ENCODE results near the gene TRO.

TRO gene

DNA sequence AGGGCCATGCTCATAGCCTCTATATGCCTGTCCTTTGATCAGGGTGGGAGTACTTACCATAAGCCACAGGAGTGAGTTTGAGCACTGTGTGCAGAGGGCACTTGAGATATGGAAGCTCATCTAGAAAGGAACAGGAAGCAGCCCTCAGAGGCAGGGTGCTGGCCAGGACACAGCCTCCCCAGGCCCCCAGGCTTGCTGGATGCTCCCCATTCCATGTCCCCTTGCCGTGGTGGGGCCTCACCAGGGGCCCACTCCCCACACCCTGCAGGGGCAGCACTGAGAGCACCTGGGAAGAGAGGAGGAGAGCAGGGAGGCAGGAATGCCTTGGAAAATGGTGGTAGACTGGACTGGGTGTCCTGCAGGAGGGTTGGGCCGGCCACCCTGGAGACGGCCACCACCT, 14.3 kb downstream of the TRO start:
- no peak overlapping the region for H3K4me3 ChIP-seq
- TF ChIP-seq, protein P1, sequence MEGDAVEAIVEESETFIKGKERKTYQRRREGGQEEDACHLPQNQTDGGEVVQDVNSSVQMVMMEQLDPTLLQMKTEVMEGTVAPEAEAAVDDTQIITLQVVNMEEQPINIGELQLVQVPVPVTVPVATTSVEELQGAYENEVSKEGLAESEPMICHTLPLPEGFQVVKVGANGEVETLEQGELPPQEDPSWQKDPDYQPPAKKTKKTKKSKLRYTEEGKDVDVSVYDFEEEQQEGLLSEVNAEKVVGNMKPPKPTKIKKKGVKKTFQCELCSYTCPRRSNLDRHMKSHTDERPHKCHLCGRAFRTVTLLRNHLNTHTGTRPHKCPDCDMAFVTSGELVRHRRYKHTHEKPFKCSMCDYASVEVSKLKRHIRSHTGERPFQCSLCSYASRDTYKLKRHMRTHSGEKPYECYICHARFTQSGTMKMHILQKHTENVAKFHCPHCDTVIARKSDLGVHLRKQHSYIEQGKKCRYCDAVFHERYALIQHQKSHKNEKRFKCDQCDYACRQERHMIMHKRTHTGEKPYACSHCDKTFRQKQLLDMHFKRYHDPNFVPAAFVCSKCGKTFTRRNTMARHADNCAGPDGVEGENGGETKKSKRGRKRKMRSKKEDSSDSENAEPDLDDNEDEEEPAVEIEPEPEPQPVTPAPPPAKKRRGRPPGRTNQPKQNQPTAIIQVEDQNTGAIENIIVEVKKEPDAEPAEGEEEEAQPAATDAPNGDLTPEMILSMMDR (IDR thresholded peaks at IDR 0.05), result no peak
- H3K27ac ChIP-seq, result no peak overlapping the region
- no peak for DNase-seq (ENCODE audit: low spot score)

DNA sequence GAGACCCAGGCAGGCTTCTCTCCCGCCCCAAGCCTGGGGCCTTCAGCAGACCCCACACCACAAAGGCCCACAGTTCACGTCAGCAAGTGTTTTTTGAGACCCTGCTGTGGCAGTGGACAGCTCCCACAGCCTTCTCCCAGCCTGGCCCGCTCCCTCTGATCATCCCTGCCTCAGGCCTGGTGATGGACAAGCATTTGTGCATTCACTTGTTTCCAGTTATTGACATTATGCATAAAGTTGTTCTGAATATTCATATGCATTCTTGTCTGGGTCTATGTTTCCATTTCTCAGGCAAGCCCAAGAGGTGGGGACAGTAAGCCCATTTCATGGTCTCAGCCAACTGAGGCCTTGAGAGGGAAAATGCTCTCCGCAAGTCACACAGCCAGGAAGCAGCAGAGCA, 14.7 kb downstream of the TRO start:
- Histone ChIP-seq H3K4me3 (no peak overlapping the region), H3K27ac (no peak overlapping the region)
- no peak for DNase-seq (ENCODE audit: low spot score)
- TF ChIP-seq, protein P1 (IDR thresholded peaks at IDR 0.05), result no peak

DNA sequence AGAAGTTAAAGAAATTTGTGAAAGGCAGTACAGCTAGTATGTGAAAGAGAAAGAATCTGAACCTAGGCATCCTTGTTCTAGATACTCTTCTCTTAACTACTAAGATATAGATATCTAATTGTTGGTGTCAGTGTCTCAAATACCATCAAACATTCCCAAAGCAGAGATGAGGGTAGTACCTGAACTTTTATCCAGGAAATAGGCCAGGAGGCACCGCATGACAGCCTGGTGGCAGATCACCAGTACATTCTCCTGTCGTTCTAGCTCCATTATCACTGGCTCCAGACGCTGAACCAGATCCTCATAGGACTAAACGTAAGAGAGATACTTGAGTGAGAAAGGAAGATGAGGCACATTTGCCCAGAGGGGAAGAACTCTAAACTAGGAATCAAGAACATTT, 16.8 kb downstream of the TRO start:
- TF ChIP-seq, protein P1 (IDR thresholded peaks at IDR 0.05), result no peak

DNA sequence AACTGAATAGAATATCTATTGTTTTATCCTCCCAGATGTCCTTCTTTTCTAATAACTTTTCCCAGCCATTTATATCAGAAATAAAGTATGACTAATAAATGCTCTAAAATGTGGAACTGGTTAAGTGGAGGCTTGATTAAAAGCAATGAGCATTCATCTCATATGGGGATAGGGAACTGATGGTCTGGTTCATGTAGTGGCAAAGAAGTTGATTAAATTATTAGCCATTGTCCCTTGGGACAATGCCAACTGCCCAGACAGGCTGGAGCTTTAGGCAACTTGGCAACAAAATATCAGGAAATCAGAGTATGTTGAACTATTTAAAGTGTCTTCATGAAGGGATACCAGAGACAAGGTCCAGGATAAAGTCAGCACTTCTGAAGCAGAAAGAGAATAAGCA, 24.2 kb downstream of the TRO start:
- DNase-seq (ENCODE audit: low spot score), result no peak
- H3K4me3 ChIP-seq, result no peak overlapping the region
- H3K27ac ChIP-seq, result no peak overlapping the region
- TF ChIP-seq, protein P1 (IDR thresholded peaks at IDR 0.05), result no peak

More for the DNA sequence above, 16.8 kb downstream of the TRO start:
- no peak for DNase-seq (ENCODE audit: low spot score)
- Histone ChIP-seq H3K4me3 (no peak overlapping the region), H3K27ac (no peak overlapping the region)

DNA sequence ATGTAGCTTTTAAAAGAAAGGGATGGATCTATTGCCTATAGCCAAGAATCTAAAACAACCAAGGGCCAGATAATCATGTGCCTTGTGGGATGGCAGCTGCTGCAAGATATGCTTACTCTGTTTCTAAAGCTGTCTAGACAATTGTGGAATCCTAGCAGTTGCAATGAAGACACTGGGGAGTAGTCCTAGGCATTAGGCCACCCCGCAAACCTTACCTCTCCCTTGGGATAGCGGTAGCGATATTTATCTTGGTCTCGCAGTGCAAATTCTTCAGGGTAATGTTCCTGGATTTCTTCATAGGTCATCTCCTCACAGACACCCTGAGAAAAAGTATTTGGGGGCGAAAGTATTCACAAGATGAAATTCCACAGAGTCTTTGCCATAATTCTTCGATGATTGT, 24.6 kb downstream of the TRO start:
- H3K4me3 ChIP-seq, result no peak overlapping the region
- DNase-seq (ENCODE audit: low spot score), result no peak
- TF ChIP-seq, protein P1 (IDR thresholded peaks at IDR 0.05), result no peak
- H3K27ac ChIP-seq, result no peak overlapping the region

DNA sequence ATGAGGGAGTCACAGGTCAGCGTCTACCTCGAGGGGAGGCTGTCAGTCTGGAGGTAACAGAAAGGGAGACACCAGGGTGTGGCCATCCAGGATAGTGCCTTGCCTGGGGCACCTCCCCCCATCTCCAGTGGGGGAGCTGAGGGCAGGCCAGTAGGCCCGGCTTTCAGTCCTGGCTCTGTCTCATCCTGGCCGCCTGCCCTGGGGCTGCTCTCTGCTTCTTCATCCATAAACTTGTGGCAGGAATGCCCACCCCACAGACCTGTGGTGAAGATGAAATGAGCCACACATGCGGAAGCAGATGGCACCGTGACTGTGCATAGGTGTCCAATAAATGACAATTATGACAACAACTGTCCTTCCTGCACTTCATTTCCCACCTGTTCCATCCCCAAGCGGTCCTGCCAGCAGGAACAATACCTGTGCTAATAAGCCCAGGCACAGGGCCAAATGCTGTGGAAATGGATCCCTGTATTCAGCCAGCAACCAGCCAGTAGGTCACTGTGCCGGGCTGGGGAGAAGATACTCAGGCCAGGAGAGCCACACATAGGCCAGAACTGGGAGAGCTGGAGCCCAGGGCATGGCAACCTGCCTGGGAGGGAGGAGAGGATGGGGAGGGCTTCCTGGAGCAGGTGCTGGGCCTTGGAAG, 30.2 kb downstream of the TRO start:
- H3K4me3 ChIP-seq, result no peak overlapping the region
- TF ChIP-seq, protein P1 (IDR thresholded peaks at IDR 0.05), result no peak
- DNase-seq (ENCODE audit: low spot score), result no peak
- no peak overlapping the region for H3K27ac ChIP-seq

DNA sequence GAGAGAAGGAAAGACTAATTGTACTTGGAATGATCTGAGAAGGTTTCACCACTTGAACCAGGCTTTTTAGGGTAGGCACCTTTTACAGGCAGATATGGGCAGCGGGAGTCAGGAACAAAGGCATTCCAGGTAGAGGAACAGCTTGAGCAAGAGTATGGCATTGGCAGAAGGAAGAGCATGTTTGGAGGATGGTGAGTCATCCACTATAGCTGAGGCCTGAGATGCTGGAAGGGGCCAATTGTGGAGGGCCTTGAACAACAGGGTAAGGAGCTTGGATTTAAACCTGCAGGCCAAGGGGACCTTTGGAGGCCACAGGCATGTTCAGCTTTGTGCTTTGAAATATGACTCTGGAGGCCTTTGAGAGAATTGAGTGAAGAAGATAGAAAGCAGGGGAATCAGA, 41.1 kb downstream of the TRO start:
- TF ChIP-seq, protein P1 (IDR thresholded peaks at IDR 0.05), result no peak
- H3K27ac ChIP-seq, result no peak overlapping the region
- DNase-seq (ENCODE audit: low spot score), result no peak
- H3K4me3 ChIP-seq, result no peak overlapping the region

Data from coronary artery (tissue), 2 donors.